Stimulated activated CD4-positive, alpha-beta T cell treated with anti-CD3 and anti-CD28 coated beads, Interleukin-4, amount 100 ng/mL, for 1 hour (primary cell): ENCODE measurements around the gene ESPNL.

ENCODE experiments used
- DNase-seq: peaks from one replicate; pipeline ENCODE4 v3.0.0-alpha.2; 2020

The ESPNL gene

DNA sequence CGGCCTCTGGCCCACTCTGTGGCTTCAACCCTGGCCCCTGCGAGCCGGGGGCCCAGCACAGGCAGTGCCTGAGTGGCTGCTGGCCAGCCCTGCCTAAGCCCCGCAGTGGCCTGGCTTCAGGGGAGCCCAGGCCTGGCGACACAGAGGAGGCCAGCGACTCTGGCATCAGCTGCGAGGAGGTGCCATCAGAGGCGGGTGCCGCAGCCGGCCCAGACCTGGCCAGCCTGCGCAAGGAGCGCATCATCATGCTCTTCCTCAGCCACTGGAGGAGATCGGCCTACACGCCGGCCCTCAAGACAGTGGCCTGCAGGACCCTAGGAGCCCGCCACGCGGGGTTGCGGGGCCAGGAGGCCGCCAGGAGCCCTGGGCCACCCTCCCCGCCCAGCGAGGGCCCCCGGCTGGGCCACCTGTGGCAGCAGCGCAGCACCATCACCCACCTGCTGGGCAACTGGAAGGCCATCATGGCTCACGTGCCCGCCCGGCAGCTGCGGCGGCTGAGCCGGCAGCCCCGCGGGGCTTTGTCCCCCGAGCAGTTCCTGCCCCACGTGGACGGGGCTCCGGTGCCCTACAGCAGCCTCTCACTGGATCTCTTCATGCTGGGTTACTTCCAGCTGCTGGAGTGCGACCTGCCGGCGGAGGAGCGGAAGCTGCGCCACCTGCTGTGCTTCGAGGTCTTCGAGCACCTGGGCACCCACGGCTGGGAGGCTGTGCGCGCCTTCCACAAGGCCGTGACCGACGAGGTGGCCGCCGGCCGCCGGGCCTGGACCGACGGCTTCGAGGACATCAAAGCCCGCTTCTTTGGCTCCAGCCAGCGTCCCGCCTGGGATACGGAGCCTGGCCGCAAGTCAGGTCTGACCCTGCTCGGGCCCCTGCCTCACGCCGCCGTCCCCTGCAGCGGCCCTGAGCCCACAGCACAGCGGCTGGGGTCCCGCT is 30.8 kb downstream of the ESPNL start:
- DNase-seq, result no peak

DNA sequence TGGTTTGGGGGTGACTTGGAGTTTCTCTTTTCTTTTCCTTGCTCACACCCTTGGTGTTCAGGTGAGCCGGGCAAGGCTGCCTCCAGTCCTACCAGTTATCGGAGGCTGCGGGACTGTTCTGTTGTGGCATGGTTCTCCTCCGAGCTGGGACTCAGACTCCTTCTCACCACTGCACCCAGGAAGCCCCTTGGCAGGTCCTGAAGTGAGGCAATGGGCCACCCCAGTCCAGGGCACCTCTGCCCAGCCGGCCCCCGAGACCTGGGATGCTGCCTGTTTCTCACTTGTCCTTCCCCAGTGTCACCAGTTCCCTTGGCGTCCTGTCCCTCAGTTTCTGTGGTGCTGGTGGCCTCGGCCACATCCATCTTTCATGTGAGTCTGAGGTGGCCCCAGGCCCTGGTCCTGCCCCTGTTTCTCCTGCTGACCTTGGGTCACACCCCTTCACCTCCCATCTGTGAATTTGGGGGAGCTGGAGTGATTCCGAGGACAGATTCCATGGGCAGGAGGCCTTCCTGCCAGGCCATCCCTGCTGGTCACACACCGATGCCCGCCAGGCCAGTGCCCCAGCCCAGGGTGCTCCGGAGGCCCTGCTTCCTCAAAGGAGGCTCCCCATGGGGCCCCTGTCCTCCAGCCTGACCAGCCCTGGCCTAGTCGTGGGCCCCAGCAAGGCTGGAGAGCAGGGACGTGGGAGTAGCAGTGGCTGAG is 31.8 kb downstream of the ESPNL start:
- no peak for DNase-seq

DNA sequence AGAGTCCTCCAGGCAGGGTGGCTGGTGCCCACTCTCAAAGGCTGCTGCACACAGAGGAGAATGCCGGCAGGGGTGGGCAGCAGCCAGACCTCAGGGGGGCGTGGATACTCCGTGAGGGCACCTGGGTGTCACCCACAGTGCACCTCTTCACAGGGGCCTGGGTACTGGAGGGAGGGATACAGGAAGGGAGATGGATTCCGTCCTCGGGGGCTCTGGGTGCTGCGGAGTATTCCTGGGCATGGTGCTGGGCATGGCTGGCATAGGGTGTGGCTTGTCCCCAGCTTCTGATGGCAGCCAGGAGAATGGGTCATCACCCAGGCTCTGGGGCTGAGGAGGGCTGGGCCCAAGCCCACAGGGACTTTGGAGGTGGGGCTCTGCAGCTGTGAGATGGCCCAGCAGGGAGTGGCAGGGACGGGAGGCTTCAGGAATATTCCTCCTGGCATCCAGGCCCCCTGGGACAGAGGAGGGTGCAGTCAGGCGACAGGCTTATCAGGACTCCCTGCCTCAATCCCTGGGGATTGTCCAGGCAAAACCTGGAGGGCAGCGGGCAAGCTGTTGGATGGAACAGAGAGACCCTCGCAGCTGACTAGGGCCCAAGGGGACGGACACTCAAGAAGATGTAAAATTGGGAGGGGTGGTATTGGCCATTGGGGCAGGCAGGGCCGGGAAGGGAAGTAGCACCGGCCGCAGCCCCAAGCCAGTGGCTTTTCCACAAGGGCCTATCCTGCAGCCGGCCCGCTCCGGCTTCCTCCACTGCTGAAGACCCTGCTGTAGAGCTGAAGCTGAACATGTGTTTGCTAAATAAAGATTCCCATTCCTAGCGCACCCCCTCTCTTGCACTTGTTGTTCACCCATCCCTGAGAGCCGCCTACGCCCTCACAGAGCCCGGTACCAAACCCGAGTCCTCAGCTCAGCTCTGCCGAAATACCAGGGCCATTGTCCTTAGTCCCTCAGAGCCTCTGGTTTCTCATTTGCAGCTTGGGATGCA is 32.6 kb downstream of the ESPNL start:
- no peak for DNase-seq

DNA sequence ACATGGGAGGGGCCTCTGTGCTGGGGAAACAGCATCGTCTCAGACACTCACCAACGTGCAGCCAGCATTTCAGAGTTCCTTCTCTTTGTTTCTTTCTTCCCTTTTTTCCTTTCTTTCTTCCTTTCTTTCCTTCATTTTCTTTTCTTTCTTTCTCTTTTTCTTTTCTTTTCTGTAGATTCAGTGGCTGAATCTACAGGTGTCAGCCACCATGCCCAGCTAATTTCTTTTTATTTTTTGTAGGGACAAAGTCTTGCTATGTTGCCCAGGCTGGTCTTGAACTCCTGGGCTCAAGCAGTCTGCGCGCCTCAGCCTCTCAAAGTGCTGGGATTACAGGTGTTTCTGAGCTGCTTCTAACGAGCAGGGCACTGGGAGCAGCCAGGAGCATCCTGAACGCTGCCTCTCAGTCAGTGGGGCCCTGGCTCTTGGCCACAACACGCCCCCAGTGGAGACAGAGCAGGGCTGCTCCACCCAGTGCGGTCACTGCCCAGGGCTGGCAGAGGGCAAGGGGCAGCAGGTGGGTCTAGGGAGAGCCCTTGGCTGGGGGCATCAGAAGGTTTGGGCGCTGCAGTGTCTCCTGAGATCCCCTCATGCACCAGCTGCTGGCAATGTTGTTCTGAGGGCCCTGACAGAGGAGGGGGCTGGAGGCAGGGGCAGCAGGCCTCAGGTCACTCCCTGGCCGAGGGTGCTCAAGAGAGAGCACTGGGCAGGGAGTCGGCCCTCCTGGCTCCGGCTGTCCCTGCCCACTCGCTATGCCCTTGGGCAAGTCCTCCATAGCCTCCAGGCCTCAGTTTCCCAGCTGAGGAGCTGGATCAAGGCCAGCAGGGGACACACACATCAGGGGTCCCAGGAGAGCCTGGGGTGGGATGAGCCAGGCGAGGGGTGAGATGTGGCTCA is 33.6 kb downstream of the ESPNL start:
- no peak for DNase-seq

DNA sequence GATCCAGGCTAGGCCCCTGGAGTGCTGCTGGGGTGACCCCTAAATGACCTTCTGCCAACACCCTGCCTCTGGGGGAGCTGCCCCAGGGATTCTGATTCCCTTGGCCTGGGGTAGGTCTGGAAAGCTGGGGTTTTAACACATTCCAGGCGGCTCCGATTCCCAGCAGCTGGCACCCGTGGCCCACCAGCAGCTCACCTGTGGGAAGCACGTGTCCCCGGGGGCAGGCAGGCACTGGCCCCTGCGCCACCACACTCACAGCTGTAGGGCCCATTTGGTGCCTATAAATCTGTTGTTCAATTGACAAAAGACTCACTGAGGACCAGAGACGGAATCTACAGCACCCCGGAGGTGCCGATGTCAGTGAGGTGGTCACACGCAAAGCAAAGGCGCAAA is 34.2 kb downstream of the ESPNL start:
- DNase-seq, result no peak

DNA sequence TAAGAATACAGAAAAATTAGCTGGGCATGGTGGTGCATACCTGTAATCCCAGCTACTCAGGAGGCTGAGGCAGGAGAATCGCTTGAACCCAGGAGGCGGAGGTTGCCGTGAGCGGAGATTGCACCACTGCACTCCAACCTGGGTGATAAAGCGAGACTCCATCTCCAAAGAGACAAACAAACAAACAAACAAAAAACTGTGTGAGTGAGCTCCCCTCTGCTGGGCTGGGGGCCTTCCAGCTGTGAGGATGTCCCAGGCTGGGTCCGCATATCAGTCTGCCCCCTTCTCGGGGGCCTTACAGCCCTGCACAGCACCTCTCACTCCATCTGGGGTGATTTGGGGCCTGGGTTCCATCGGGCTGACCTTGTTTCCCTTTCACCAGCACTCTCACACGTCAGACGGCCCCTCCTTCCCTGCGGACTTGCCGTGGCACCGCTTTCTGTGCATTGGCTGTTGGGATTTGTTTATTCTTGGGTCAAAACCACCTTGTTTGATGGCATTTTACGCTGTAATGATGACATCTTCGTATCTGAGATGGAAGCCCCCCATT is 35.5 kb downstream of the ESPNL start:
- DNase-seq, result no peak

DNA sequence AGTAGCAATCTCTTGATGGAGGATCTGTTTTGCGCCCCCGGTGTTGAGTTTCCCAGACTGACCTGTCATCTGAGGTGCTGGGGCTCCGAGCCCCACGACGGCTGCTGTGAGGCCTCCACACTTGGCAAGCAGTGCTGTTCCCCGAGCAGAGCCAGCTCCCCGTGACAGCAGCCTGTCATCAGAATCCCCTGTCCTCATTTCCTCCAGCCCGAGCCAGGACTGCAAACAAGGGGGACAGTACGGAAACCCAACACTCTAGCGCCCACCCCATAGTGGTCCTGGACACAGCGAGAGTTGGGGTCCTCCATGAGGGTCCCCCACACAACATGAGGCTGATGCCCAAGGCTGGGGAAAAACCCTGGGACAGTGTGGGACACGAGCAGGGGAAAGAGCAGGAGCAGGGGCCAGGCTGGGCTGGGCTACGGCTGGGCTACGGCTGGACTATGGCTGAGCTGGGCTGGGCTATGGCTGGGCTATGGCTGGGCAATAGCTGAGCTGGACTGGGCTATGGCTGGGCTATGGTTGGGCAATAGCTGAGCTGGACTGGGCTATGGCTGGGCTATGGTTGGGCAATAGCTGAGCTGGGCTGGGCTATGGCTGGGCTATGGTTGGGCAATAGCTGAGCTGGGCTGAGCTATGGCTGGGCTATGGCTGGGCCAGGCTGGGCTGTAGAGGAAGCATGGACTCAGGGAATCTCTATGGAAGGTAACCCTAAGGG is 36.8 kb downstream of the ESPNL start:
- DNase-seq, result no peak

DNA sequence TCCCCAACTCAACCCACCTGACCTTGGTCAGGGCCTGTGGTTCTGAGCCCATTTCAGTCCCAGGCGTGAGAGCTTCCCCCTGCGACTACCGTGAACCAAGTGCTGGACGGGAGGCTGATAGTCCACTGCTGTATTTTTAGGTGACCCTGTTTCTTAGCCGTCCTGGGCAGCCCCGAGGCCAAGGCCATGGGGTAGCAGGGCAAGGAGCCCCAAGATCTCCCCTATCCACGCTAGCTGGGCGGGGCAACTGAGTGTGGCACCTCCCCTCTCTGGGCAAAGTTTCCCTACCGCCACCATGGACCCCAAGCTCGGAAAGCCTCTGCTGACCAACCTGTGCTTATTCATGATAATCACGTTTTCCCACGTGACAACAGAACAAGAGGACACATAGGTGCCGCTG is 37.7 kb downstream of the ESPNL start:
- no peak for DNase-seq

DNA sequence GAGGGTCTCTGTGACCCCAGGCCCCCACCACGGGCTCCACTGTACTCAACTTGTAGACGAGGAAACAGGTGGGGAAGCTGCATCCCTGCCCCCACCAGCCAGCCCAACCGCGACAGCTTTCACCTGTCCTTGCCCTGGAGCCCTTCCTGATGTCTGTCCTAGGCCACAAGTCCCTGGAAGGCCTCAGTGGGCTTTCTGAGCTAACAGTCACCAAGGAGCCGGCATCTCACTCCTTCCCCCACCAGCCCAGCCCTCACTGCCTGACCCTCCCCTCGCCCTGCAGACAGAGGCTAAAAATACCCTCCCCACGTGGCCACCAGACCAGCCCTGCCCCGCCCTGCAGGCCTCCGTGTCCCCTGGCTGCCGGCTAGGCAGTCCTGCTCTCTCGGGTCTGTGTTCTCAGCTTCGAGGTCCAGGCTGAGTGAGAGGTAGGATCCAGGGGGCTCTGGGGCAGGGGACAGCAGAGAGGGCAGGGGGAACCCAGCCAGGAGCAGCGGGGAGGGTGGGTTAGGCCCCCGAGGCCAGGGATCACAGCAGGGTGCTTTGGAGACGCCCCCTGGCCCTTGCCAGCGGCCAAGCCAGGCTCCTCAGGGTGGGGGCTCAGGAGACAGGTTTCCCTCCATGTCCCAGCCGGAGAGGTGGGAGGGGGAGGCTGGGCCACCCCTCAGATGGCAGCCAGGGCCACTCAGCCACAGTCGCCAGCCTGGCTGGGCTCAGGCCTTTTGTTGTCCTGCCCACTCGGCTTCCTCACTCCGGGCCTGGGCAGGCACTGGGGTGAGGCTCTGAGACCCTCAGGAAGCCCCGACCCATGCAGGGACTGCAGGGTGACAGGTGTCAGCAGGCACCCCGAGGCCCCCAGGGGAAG is 38.4 kb downstream of the ESPNL start, which contains the start of gene KLHL30:
Gene KLHL30 (plus strand): TSS at position 338 of the 865 bp plus-strand sequence. CDS start 2,087 bp downstream, outside the sequence.
- no peak for DNase-seq

DNA sequence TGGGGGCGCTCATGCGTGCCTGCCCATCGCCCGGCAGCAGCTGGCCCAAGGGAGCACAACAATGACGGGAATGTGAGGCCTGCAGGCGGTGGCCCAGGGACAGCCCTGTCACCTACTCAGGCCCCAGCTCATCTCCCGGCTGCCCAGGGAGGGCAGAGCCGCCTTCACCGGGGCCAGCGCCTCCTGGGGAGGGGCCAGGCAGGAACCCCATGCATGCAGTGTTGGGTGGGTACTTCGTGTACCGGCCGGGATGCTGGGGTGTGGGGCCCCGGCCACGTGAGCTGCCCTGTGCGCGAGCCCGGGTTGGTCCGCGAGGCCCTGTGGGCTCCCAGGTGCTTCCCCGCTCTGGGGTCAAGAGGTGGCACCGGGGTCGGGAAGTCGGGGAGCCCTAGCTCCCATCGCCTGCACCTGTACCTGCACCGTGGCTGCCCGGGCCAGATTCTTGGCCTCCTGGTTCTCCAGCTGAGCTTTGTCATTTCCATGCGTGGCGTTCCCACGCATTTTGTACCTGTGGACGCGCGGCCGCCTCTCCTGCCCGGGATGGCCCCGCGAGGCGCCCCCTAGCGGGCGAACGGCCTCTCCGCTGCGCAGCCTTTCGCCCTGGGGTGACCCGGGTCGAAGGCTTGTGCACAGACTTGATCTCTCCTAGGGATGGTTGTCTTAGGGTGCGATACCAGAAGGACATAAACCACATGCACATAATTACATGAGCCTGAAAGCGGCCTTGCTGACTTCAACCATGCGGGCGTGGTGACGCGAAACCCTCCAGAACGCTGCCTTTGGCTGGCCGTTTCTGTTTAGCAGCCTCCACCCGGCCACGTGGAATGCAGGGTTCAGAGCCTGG is 39.3 kb downstream of the ESPNL start:
- DNase-seq, result peak; percentile 36

DNA sequence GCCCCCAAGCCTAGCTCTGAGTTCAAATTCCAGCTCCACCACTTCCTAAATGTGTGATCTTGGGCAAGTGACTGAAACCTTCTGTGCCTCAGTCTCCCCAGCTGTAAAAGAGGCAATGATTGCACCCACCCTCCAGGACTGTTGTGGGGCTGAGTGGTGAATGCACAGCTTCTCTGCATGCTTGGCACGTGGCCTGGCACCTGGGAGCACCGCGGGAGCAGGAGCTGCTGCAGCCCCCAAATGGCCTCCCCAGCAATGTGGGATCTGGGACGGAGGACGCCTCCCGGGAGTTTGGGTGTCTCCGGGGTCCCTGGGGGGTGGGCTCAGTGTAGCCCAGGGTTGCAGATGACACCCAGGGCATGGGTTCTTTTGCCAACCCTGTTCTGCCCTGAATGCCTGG is 39.9 kb downstream of the ESPNL start:
- DNase-seq, result no peak

DNA sequence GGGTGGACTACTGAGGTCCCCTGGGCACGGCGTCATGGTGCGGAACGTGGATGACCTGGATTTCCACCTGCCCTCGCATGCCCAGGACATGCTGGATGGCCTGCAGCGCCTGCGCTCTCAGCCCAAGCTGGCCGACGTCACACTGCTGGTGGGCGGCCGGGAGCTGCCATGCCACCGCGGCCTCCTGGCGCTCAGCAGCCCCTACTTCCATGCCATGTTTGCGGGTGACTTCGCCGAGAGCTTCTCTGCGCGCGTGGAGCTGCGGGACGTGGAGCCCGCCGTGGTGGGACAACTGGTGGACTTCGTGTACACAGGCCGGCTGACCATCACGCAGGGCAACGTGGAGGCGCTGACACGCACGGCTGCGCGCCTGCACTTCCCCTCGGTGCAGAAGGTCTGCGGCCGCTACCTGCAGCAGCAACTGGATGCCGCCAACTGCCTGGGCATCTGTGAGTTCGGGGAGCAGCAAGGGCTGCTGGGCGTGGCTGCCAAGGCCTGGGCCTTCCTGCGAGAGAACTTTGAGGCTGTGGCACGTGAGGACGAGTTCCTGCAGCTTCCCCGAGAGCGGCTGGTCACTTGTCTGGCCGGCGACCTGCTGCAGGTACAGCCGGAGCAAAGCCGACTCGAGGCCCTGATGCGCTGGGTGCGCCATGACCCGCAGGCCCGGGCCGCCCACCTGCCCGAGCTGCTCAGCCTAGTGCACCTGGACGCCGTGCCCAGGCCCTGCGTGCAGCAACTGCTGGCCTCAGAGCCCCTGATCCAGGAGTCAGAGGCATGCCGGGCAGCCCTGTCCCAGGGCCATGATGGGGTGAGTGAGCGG is 40.8 kb downstream of the ESPNL start:
- no peak for DNase-seq

DNA sequence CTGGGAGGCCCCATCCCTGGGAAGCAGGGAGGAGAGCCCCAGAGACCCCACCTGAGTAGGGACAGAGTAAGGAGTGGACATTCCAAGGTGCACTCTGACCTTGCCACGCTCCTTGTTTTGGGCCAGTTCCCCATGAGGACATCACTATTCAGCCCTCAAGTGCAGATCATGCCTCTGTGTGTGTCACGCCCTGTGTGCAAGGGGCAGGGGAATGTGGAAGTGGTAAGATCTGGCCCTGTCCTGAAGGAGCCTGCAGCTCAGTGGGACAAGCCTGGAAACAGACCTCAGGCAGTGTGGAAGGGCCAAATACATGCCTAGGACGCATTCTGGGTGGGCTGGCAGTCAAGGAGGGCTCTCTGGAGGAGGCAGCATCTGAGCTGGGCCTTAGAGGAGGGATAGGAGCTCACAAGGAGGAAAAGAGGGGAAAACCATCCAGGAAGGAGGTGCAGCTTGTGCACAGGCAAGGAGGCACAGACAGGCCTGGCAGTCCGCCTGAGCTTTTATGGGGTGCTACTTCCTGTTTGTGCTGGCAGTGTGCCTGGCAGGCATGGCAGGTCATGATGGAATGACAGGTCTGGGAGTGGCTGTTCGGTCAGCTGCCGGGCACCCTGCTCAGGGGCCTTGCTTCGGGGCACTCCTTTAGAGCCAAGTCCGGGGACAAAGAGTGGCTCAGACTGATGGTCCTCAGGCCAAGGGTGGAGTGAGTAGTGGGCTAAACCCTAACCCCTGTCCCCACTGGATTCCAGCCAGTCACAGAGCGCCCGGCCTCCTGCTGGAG is 41.6 kb downstream of the ESPNL start:
- DNase-seq, result no peak

DNA sequence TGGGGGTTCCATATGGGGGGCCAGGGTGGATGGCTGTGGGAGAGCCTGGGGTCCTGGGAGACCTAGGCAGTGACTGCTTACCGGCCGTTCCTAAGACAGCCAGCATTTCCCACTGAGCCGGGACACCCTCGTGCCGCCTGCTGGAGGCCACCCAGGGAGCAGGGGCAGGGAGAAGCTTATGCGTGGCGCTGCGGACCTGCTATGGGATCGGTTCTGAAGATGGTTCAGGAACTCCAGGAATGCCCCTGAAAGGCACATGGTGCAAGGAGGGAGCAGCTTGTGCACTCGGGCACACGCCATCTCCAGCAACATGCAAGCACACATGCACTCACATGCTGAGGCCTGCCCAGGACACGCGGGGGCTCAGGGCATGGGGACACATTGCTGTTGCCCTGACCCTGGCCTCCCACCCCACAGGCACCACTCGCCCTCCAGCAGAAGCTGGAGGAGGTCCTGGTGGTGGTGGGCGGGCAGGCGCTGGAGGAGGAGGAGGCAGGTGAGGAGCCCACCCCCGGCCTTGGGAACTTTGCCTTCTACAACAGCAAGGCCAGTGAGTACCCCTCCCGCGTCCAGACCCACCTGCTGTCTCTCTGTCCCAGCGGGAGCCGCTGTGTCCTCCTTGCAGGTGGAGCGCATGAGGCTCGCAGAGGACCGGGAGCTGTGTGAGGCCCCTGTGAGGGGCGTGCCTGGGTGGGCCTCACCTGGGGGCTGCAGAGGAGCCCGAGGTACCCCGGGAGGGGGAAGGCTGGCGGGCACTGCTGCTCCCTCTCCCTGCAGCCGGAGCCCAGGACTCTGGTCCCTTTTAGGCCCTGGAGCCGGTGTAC is 42.5 kb downstream of the ESPNL start:
- DNase-seq, result no peak

DNA sequence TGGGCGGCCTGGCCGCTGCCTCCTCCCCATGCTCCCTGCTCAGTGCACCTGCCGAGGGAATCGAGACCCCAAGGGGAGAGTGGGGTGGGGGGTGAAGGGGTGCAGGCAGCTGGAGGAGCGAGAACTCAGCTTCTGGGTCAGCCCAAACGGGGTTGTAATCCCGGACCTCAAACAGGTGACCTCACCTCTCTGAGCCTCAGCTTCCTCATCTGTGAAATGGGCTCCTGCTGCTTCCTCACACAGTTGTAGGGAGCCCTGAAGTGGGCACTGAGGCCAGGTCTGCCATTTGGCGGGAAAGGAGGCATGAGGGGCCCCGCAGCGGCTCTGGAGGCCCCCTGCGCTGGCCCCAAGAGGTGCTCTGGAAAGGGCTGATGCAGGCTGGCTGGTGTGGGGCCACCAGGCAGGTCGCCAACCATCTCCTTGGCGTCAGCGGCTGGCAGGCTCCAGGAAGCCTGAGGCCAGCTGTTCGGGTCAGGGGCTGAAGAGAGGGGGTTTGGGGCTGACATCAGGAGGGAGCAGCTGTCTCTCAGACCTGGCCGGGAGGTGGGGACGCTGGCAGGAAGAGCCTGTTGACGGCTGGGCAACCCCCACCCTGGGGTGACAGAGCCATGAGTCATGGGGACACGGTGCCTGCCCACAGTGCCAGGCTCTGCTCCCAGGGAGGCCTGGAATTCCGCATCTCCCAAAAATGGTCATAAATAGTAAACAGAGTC is 43.3 kb downstream of the ESPNL start:
- peak; percentile 35 for DNase-seq
